Measurements from ENCODE around the gene BTRC. TPM values are rescaled to one million over a fixed set of nuclear protein-coding genes. Genes with fewer than 3 reads are reported as not detected.
"Not testable (repeated sequence)": the region's sequence is repeated elsewhere in the genome, so short reads cannot be mapped to it uniquely, and the experiment has no call there.

BTRC gene
- total RNA-seq, 1 donor from 2014 or later = 18.8 TPM

- DNase-seq (ENCODE audit: extremely low read depth, low read depth, low spot score) = no peak
Observed at GRCh38 chr10:101576211-101576863, 222.4 kb downstream of the BTRC start.

GRCh38 chr10:101577121-101577871, 223.3 kb downstream of the BTRC start:
- DNase-seq (ENCODE audit: extremely low read depth, low read depth, low spot score) = no peak

GRCh38 chr10:101578192-101578591, 224.2 kb downstream of the BTRC start:
- DNase-seq (ENCODE audit: extremely low read depth, low read depth, low spot score) = no peak

GRCh38 chr10:101578803-101579515, 225.0 kb downstream of the BTRC start:
- DNase-seq (ENCODE audit: extremely low read depth, low read depth, low spot score) = no peak

GRCh38 chr10:101579516-101579870, 225.5 kb downstream of the BTRC start:
- DNase-seq (ENCODE audit: extremely low read depth, low read depth, low spot score) = no peak

- no peak for DNase-seq (ENCODE audit: extremely low read depth, low read depth, low spot score)
Observed at GRCh38 chr10:101580486-101581399, 226.8 kb downstream of the BTRC start.

GRCh38 chr10:101585841-101586240, 231.9 kb downstream of the BTRC start:
- no peak for DNase-seq (ENCODE audit: extremely low read depth, low read depth, low spot score)

GRCh38 chr10:101587725-101588653, 234.0 kb downstream of the BTRC start, which contains the start of the genes DPCD and POLL:
Gene DPCD, plus strand, starts transcription at chr10:101588321. Its CDS starts 16 bp downstream, at chr10:101588337.
Gene POLL, minus strand, starts transcription at chr10:101588257. Its CDS starts 897 bp downstream, at chr10:101587360.
- peak; percentile 64 for DNase-seq (ENCODE audit: extremely low read depth, low read depth, low spot score)

- peak; percentile 12 for DNase-seq (ENCODE audit: extremely low read depth, low read depth, low spot score)
Observed at GRCh38 chr10:101588879-101589278, 234.9 kb downstream of the BTRC start.

GRCh38 chr10:101593331-101593730, 239.4 kb downstream of the BTRC start:
- DNase-seq (ENCODE audit: extremely low read depth, low read depth, low spot score) = not testable (repeated sequence)

- DNase-seq (ENCODE audit: extremely low read depth, low read depth, low spot score) = no peak
Observed at GRCh38 chr10:101595591-101596433, 241.8 kb downstream of the BTRC start.

- no peak for DNase-seq (ENCODE audit: extremely low read depth, low read depth, low spot score)
Observed at GRCh38 chr10:101597091-101597900, 243.3 kb downstream of the BTRC start.

GRCh38 chr10:101601541-101601940, 247.6 kb downstream of the BTRC start:
- DNase-seq (ENCODE audit: extremely low read depth, low read depth, low spot score) = no peak

- DNase-seq (ENCODE audit: extremely low read depth, low read depth, low spot score) = peak; percentile 10
Observed at GRCh38 chr10:101602761-101603398, 248.9 kb downstream of the BTRC start.

All from glomerular endothelial cell (primary cell).